SIG-M5 (cell line): ENCODE measurements around the gene CPNE1.

Experiments used
- DNase-seq: peaks from one replicate; lab custom pipeline; 2025; lab: John Stamatoyannopoulos, UW

CPNE1 gene

GRCh38 chr20:35600176-35600992 is 64.3 kb downstream of the CPNE1 start:
- DNase-seq = no peak

- DNase-seq = no peak
These were observed 65.0 kb downstream of the CPNE1 start for GRCh38 chr20:35599776-35600120.

- DNase-seq = no peak
These were observed 65.6 kb downstream of the CPNE1 start for GRCh38 chr20:35598899-35599775.

- no peak for DNase-seq
These were observed 66.2 kb downstream of the CPNE1 start for GRCh38 chr20:35598476-35598875.

GRCh38 chr20:35597186-35597585 is 67.5 kb downstream of the CPNE1 start:
- DNase-seq = no peak

GRCh38 chr20:35595901-35596300 is 68.8 kb downstream of the CPNE1 start:
- DNase-seq = no peak

GRCh38 chr20:35595456-35595855 is 69.2 kb downstream of the CPNE1 start:
- no peak for DNase-seq

- no peak for DNase-seq
These were observed 72.2 kb downstream of the CPNE1 start for GRCh38 chr20:35592339-35592974.

- no peak for DNase-seq
These were observed 76.3 kb downstream of the CPNE1 start for GRCh38 chr20:35588397-35588796.

GRCh38 chr20:35587436-35587835 is 77.3 kb downstream of the CPNE1 start:
- no peak for DNase-seq

GRCh38 chr20:35586751-35587425 is 77.8 kb downstream of the CPNE1 start:
- no peak for DNase-seq

- DNase-seq = no peak
These were observed 80.8 kb downstream of the CPNE1 start for GRCh38 chr20:35583636-35584560.

GRCh38 chr20:35582741-35583404 is 81.8 kb downstream of the CPNE1 start:
- DNase-seq = no peak

GRCh38 chr20:35582131-35582530 is 82.6 kb downstream of the CPNE1 start:
- DNase-seq = no peak

GRCh38 chr20:35579196-35579595 is 85.5 kb downstream of the CPNE1 start:
- no peak for DNase-seq

- DNase-seq = no peak
These were observed 86.2 kb downstream of the CPNE1 start for GRCh38 chr20:35578469-35578868.

- DNase-seq = no peak
These were observed 87.9 kb downstream of the CPNE1 start for GRCh38 chr20:35576816-35577215.
